Neural cell (in vitro differentiated cells): ENCODE results near the gene SLC1A3.

Experiments used
- CTCF ChIP-seq: fragments of 450-650 bp; IDR thresholded peaks from 2 replicates; pipeline ENCODE4 v1.5.1; 2014; ENCODE audit warnings: antibody characterized with exemption, mild to moderate bottlenecking, moderate library complexity; ENCODE audit not compliant: poor library complexity, severe bottlenecking
- EZH2 ChIP-seq: fragments of 200-600, 300-800 bp; shearing (Covaris generic), sonication (generic); IDR thresholded peaks from 2 replicates; pipeline ENCODE4 v1.6.1; 2014; ENCODE audit warnings: antibody characterized with exemption, low read length, borderline replicate concordance, mild to moderate bottlenecking; ENCODE audit not compliant: insufficient read depth, poor library complexity, severe bottlenecking
- POLR2AphosphoS5 ChIP-seq: IDR thresholded peaks from 2 replicates; pipeline ENCODE4 v1.6.1; 2012
- RAD21 ChIP-seq: fragments of 450-650 bp; conservative IDR thresholded peaks from 2 replicates; pipeline ENCODE4 v1.6.1; 2014; ENCODE audit warnings: antibody characterized with exemption, mild to moderate bottlenecking, moderate library complexity

GRCh38 chr5:36724467-36725332 lies 118.3 kb downstream of the SLC1A3 start:
- TF ChIP-seq CTCF (no peak), RAD21 (no peak), EZH2 (no peak), POLR2AphosphoS5 (no peak)
